HFF-Myc (cell line): Measurements from ENCODE around the gene SERPINA3.

Experiments used
- DNase-seq: peaks from one replicate; pipeline ENCODE4 v3.0.0-alpha.2; 2011; ENCODE audit warnings: low read depth; ENCODE audit errors: extremely low read depth
- H3K4me3 ChIP-seq: replicated peaks from 2 replicates; pipeline ENCODE4 v1.5.1; 2011; ENCODE audit warnings: low read depth, mild to moderate bottlenecking, control low read depth, low read length
- TF ChIP-seq, protein P1 (sequence below): IDR thresholded peaks from 2 replicates; pipeline ENCODE4 v1.5.1; 2012; ENCODE audit warnings: mild to moderate bottlenecking, low read depth, low read length, control low read depth; ENCODE audit errors: missing control alignments

Gene SERPINA3

DNA sequence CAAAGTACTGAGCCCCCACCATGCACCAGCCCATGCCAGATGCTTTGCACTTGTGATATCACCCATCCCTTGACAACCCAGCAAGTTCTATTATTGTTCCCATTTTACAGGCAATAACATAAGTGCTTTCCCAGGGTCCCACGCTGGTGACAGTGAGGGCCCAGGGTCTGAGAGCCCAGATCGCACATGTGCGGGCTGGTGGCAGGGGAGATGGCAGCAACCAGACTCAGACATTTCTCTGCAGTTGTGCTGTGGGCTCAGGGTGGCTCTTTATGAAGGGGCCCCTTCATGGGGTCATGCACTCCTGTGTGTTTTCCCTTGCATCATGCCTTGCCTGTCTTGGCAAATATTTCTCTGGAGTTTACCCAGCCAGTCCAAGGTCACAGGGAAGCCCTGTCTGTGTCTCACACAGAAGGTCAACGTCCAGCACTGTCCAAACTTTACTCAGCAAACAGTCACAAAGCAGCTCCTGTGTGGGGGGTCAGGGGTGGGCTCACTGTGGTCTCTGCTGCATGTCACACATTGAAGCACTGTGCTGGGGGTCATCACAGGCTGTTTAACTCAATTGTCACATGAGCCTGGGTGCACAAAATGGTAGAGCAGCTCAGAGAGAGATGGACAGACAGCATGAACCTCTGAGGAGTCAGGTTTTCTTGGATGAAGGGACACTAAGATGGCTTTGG is 18.3 kb upstream of the SERPINA3 start:
- no peak overlapping the region for H3K4me3 ChIP-seq
- TF ChIP-seq, protein P1, sequence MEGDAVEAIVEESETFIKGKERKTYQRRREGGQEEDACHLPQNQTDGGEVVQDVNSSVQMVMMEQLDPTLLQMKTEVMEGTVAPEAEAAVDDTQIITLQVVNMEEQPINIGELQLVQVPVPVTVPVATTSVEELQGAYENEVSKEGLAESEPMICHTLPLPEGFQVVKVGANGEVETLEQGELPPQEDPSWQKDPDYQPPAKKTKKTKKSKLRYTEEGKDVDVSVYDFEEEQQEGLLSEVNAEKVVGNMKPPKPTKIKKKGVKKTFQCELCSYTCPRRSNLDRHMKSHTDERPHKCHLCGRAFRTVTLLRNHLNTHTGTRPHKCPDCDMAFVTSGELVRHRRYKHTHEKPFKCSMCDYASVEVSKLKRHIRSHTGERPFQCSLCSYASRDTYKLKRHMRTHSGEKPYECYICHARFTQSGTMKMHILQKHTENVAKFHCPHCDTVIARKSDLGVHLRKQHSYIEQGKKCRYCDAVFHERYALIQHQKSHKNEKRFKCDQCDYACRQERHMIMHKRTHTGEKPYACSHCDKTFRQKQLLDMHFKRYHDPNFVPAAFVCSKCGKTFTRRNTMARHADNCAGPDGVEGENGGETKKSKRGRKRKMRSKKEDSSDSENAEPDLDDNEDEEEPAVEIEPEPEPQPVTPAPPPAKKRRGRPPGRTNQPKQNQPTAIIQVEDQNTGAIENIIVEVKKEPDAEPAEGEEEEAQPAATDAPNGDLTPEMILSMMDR, result no peak
- no peak for DNase-seq

DNA sequence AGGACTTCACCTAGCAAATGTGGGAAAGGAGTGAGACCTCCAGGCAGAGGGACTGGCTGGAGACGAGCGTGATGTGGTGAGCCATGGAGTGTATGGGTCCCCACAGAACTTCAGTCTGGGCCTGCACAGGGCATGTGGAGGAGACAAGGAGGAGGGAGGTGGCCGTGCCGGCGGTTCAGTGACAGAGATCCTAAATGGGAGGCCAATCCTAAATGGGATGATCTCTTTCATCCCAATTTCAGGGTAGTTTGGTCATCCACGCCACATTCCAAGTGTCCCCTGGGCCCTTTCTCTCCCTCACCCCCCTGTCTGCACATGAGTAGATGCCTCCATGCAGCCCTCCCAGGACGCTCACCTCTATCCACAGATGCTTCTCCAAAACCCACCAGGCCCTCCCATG is 17.8 kb upstream of the SERPINA3 start:
- no peak for DNase-seq
- TF ChIP-seq, protein P1, result no peak
- no peak overlapping the region for H3K4me3 ChIP-seq

GRCh38 chr14:94595912-94596311 is 16.3 kb upstream of the SERPINA3 start:
- TF ChIP-seq, protein P1, result no peak
- no peak for DNase-seq
- no peak overlapping the region for H3K4me3 ChIP-seq

- TF ChIP-seq, protein P1, result no peak
- H3K4me3 ChIP-seq, result no peak overlapping the region
- DNase-seq, result no peak
These were observed 15.8 kb upstream of the SERPINA3 start for GRCh38 chr14:94596361-94596760.

GRCh38 chr14:94597788-94598187 is 14.4 kb upstream of the SERPINA3 start:
- TF ChIP-seq, protein P1, result no peak
- H3K4me3 ChIP-seq, result no peak overlapping the region
- DNase-seq, result no peak

DNA sequence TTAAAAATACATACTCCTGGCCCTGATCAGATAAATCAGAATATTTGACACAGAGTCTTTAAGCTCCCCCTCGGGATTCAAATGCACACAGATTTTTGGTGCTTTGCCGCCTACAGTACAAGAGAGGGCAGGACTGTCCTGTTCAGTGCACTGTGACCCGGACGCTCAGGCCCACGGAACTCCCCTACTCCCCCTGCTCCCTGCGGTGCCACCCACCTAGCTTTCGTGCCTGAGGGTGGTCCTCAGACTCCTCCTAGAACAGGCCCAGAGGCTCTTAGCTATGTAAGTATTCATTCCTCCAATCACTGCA is 13.7 kb upstream of the SERPINA3 start:
- TF ChIP-seq, protein P1, result no peak
- no peak overlapping the region for H3K4me3 ChIP-seq
- DNase-seq, result no peak

GRCh38 chr14:94598816-94599655 is 13.2 kb upstream of the SERPINA3 start:
- DNase-seq, result peak; percentile 14
- H3K4me3 ChIP-seq, result no peak overlapping the region
- TF ChIP-seq, protein P1, result no peak
